HG02884 (cell line): ENCODE measurements around the gene FGD3.

Experiments
- ATAC-seq: cut with Tn5 transposase; IDR thresholded peaks from one replicate; pipeline ENCODE4 v1.9.1; 2021; ENCODE audit warnings: mild to moderate bottlenecking, moderate library complexity; ENCODE audit not compliant: unreplicated experiment

The FGD3 gene

GRCh38 chr9:92954049-92954861, 6.9 kb downstream of the FGD3 start:
- ATAC-seq = no peak

- ATAC-seq = no peak
Measured at GRCh38 chr9:92954886-92955285, 7.6 kb downstream of the FGD3 start.

- no peak for ATAC-seq
Measured at GRCh38 chr9:92960561-92961290, 13.4 kb downstream of the FGD3 start.

- ATAC-seq = no peak
Measured at GRCh38 chr9:92961627-92962302, 14.4 kb downstream of the FGD3 start.

GRCh38 chr9:92962303-92962649, 15.0 kb downstream of the FGD3 start:
- ATAC-seq = no peak

- ATAC-seq = no peak
Measured at GRCh38 chr9:92962846-92963245, 15.5 kb downstream of the FGD3 start.

GRCh38 chr9:92963831-92964606, 16.7 kb downstream of the FGD3 start:
- ATAC-seq = peak; percentile 75

GRCh38 chr9:92964607-92965060, 17.3 kb downstream of the FGD3 start:
- no peak for ATAC-seq

GRCh38 chr9:92965061-92965758, 17.9 kb downstream of the FGD3 start:
- ATAC-seq = no peak

GRCh38 chr9:92965759-92966517, 18.6 kb downstream of the FGD3 start:
- ATAC-seq = no peak

- no peak for ATAC-seq
Measured at GRCh38 chr9:92966518-92966800, 19.1 kb downstream of the FGD3 start.

GRCh38 chr9:92968081-92968480, 20.8 kb downstream of the FGD3 start:
- no peak for ATAC-seq

- no peak for ATAC-seq
Measured at GRCh38 chr9:92969516-92970466, 22.5 kb downstream of the FGD3 start.

- no peak for ATAC-seq
Measured at GRCh38 chr9:92970467-92970923, 23.2 kb downstream of the FGD3 start.

- no peak for ATAC-seq
Measured at GRCh38 chr9:92971121-92971520, 23.8 kb downstream of the FGD3 start.

- ATAC-seq = no peak
Measured at GRCh38 chr9:92971776-92972175, 24.5 kb downstream of the FGD3 start.

- no peak for ATAC-seq
Measured at GRCh38 chr9:92973700-92974099, 26.4 kb downstream of the FGD3 start.

GRCh38 chr9:92974161-92974661, 26.9 kb downstream of the FGD3 start:
- no peak for ATAC-seq
